HG03558 (cell line): ENCODE measurements around the gene CD22.

Source experiments
- ATAC-seq: cut with Tn5 transposase; IDR thresholded peaks from one replicate; pipeline ENCODE4 v1.9.1; 2021; ENCODE audit warnings: moderate number of reproducible peaks; ENCODE audit not compliant: unreplicated experiment; ENCODE audit errors: extremely low read depth

Gene CD22

DNA sequence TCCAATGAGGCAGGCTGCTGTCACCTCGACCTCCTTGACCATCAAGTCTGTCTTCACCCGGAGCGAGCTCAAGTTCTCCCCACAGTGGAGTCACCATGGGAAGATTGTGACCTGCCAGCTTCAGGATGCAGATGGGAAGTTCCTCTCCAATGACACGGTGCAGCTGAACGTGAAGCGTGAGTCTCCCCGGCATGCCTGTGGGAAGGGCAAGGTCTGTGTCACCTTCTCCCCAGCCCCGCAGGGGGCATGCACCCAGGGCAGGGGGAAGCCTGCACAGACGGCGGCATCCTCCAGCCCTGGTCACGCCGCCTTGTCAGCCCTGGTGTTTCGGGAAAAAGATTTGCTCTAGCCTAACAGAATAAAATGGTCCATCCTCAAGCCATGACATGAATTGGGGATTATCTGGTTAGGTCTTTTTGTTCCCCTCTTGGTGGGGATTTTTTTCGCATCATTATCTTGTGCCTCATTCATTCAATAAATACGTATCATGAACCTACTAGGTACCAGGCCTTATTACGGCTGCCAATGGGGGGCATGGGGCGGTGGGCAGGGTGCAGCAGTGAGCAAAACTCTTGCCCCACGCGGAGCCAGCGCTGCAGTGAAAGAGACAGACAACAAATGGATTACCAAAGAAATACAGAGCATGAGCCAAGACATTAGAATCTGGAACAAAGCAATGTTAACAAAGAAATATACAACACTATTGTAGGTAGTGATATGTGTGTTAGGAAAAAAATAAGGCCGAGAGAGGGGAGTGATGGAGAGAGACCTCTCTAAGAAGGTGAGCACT, 7.4 kb downstream of the CD22 start:
- no peak for ATAC-seq

DNA sequence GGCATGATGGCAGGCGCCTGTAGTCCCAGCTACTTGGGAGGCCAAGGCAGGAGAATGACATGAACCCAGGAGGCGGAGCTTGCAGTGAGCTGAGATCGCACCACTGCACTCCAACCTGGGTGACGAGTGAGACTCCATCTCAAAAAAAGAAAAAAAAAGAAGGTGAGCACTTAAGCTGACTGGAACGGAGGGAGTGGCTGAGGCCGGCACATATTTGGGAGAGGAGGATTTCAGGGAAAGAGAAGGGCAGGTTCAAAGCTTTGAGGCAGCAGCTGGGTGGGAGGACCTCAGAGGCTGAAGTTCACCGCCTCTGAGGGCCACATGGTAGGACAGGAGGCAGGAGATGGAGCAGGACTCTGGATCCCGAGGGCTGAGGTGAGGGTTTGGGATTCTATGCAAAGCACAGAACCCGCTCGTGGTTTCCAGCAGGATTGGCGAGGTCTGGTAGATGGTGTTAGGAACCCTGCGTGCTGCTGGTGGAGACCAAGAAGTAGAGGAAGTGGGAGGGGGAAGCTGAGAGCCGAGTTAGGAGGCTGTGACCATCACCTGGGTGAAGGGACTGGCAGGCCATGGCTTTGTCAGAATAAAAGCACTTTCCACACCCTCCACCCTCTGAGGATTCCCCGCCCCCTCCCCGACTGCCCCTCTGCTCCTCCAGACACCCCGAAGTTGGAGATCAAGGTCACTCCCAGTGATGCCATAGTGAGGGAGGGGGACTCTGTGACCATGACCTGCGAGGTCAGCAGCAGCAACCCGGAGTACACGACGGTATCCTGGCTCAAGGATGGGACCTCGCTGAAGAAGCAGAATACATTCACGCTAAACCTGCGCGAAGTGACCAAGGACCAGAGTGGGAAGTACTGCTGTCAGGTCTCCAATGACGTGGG, 8.4 kb downstream of the CD22 start:
- ATAC-seq, result no peak

DNA sequence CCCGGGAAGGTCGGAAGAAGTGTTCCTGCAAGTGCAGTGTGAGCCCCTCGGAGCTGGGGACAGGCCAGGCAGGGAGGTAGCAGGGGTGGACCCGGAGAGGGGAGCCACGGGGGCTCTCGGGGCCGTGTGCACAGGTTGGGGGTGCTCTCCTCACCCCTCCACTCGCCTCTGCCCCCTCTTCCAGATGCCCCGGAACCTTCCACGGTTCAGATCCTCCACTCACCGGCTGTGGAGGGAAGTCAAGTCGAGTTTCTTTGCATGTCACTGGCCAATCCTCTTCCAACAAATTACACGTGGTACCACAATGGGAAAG, 9.0 kb downstream of the CD22 start:
- ATAC-seq, result no peak

DNA sequence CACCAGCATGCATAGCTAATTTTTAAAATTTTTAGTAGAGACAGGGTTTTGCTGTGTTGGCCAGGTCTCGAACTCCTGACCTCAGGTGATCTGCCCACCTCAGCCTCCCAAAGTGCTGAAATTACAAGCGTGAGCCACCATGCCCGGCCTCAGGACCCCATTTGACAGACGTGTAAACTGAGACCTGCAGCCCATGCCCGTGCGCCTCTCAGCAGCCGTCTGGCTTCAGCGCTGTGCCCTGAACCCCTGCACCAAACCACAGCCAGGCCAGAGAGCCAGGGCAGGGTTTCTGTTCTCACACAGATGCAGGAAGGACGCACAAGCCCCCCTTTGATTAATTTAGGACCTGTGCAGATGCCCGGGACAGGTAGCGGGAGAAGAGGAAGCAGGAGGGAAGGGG, 11.4 kb downstream of the CD22 start:
- no peak for ATAC-seq

DNA sequence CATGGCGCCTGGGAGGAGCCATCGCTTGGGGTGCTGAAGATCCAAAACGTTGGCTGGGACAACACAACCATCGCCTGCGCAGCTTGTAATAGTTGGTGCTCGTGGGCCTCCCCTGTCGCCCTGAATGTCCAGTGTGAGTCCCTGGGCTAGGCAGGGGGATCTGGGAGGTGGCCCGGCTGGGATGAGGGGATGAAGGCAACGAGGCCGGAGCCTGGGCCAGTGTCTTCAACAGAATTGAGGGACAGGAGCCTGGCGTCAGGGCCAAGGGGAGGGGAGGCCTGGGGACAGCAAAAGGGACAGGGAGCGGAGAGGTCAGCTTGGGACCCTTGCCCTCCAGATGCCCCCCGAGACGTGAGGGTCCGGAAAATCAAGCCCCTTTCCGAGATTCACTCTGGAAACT, 12.0 kb downstream of the CD22 start:
- ATAC-seq, result no peak

DNA sequence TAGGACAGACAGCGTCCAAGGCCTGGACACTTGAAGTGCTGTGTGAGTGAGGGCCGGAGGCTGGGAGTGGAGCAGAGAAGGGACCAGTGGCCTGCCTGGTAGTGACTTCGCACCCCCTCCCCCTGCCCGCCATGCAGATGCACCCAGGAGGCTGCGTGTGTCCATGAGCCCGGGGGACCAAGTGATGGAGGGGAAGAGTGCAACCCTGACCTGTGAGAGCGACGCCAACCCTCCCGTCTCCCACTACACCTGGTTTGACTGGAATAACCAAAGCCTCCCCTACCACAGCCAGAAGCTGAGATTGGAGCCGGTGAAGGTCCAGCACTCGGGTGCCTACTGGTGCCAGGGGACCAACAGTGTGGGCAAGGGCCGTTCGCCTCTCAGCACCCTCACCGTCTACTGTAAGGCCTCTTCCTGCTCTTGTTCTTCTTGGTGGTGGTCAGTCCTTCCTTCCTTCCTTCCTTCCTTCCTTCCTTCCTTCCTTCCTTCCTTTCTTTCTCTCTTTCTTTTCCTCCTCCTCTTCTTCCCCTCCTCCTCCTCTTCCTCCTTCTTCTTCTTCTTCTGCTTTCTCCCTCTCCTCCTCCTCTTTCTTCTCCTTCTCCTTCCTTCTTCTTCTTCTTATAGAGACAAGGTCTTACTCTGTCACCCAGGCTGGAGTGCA, 12.7 kb downstream of the CD22 start:
- no peak for ATAC-seq

DNA sequence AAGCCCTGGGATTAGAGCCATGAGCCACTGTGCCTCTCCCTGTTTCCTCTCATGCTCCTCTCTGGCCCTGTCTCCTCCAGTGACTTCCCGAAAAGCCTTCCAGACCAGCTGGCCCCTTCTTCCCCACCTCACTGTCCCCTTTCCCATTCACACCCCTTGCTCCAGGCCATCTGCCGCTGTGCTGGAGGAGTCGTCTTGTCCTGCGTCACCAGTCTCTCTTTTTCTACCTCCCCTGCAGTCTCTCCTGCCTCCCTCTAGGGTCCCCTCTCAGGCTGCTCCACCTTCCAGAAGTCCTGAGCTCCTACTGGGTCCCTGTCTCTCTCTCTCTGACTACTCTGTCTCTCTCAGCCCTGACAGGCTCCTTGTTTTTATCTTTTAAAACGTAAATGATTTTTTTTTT, 13.4 kb downstream of the CD22 start:
- no peak for ATAC-seq

DNA sequence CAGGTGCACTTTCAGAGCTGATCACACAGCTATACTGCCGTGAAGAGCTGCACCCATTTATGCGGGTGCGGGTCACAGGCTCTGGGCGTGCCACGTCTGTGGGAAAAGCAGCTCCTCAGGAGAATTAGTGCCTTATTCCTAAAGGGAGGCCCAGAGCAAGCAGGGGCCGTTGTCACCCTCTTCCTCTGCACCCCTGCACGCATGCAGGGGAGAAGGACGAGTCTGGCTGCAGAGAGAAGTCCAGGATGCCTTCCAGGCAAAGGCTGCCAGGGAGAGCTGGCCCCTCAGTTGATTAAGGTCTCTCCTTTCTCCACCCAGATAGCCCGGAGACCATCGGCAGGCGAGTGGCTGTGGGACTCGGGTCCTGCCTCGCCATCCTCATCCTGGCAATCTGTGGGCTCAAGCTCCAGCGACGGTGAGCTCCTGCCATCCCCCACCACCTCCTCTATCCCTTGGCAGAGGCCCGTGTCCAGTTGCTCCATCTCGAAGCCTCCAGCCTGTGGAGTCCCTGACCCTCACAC, 15.6 kb downstream of the CD22 start:
- ATAC-seq, result no peak

DNA sequence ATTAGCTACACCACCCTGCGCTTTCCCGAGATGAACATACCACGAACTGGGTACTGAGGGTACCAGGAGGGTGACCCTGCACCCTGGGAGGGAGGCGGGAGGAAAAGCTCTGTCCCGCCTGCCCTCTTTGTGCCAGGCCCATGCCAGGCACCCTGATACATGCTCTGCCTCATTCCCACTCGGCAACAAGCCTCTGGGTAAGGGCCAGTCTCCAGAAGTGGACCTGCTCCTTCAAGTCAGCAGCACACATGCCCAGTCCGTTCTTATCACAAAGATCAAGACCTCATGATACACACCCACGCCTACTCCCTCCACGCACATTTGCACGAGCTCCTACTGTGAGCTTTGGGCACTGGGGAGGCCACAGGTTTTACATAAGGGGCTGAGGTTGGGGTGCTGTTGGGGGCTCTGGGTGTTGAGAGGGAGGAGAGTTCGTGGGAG, 16.7 kb downstream of the CD22 start:
- no peak for ATAC-seq

DNA sequence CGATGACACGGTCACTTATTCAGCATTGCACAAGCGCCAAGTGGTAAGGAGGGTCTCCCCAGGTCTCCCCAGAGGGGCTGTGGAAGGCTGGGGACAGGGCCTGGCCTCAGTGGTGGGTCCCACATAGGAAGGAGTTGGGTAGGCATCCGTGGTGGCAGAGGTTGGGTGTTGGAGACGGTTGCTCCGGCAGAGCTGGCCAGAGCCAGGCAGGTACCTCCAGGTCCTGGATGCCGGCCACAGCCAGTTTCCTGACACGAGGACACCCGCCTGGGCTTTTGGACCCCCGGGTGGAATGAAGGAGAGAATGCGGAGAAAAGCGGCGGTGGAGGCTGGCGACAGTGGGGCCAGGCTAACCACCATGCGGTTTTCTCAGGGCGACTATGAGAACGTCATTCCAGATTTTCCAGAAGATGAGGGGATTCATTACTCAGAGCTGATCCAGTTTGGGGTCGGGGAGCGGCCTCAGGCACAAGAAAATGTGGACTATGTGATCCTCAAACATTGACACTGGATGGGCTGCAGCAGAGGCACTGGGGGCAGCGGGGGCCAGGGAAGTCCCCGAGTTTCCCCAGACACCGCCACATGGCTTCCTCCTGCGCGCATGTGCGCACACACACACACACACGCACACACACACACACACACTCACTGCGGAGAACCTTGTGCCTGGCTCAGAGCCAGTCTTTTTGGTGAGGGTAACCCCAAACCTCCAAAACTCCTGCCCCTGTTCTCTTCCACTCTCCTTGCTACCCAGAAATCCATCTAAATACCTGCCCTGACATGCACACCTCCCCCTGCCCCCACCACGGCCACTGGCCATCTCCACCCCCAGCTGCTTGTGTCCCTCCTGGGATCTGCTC, 17.4 kb downstream of the CD22 start:
- no peak for ATAC-seq

DNA sequence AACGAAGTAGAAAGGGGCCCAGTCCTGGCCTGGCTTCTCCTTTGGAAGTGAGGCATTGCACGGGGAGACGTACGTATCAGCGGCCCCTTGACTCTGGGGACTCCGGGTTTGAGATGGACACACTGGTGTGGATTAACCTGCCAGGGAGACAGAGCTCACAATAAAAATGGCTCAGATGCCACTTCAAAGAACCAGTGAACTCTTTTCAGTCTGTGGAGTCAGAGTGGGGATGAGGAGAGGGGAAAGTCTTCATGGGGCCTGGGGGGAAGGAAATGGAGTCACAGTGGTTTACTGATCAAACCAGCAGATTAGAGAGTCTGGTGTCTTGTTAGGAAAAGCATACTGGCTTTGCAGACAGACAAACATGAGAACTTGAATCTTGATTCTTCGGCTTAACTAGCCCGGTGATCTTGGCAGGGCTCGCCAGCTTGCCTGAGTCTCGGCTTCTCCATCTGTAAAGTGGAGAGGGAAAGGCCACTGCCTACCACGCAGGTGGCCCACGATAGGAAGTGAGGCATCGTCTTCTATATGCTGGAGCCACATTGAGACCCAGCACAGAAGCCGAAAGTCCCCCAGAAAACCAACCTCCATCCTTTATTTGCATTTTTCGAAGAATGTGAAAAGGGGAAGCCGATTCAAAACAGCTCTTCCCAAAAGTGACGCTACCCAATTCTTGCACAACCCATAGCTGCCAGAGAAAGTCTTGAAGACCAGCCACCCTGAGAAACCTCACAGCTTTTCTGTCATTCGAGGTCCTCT, 18.4 kb downstream of the CD22 start, which contains the start of gene FFAR1:
TSS of gene FFAR1 (plus strand) at position 732 of the 759 bp plus-strand sequence. CDS start 3,650 bp downstream, outside the sequence.
- peak; percentile 49 for ATAC-seq

DNA sequence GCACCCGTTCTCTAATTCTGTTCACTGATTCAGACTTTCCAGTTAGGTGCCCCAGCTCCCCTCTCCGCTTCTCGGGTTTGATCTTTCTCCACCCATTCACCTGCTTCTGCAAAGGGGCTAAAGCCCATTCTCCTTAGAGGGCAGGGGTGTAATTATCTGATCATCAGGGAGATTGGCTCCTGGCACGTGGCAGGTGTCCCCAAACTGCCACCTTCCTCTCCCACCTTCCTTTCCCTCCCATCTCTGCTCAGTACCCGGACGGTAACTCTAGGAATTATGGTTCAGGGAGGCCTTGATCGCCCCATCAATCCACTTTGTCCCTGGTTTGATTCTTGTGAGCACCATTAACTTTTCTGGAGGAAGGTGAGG, 18.9 kb downstream of the CD22 start:
- no peak for ATAC-seq

DNA sequence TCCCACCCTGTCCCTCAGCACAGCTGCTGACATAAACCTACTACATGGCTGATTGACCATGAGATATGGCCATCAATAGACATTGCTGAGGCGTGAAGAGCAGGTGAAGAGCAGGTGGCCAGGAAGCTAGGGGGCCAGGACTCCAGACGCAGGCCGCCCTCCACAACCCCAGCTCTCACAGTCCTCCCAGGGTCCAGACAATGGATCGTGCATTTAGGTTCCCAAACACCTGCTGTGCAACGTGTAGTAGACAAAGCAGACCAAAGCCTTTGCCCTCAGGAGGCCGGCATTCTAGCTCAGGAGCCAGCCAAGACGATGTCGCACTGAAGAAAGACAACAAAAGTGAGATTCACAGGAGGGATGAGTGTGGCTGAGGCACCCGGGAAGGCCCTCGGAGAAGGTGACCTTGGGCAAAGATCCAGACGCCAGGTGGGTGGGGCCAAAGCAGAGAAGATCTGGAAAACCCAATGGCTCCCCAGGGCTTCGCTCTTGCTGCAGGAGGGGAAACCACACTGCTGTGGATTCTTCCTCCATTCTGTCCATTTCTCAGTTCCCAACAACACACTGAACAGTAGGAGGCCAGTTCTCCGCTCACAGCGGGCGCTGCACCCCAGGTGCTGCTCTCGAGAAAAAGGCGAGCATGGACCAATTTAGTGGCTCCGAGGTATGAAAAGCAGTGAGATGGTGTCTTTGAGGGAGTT, 20.1 kb downstream of the CD22 start:
- no peak for ATAC-seq

DNA sequence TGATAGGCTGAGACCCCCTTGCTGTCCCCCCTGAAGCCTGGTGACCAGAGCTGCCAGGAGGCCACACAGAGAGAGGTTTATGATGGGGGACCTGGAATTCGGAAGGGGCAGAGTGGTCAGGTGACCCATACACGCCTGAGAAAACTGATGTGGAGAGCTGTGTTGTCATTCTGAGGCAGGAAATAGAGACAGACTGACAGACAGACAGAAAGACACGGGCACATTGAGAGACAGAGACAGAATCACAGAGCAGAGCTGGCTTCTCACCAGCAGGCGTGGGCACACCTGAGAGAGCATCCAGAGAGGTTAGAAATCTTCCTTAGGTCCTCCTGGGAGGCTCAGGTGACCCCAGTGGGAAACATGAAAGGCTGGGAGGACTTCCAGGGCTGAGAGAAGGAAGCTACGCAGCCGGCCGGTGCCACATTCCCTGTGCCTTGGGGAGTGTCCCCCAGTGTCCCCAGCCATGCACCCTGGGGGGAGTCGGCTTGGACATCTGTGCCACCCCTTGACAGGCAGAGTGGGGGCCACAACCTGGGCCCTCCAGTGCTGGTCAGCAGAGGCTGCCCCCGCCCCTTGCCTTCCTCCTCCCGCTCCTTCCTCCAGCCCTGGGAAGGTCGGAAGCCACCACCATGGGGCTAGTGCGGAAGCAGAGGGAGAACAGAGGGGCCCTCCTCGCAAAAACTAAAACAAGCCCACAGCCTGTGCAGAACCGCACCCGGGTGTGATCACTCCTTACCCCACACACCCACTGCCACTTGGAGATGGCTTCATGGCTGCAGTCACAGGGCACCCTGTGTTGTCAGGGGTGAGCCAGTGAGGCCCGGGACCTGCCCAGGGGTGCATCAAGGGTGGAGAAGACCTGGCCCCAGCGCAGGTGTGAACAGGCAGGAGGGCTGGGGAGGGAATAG, 20.9 kb downstream of the CD22 start:
- ATAC-seq, result no peak

DNA sequence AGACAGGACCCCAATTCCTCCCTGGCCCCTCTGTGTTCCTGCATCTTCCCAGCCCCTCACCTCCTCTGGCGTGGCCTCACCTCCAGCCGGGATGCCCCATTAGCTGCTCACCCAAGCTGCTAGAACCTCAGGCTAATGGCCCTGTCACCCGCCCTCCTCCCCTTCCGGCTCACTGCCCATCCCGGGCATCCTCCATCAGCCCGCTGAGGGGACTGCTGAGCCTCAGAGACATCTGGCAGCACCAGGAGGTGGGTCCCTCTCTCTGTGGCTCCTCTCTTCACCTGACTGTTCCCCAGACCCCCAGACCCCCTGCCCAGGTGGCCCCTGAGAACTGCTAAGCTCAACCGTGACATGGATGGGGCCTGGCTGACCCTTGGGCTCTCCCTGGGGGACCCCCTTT, 21.6 kb downstream of the CD22 start:
- ATAC-seq, result no peak

DNA sequence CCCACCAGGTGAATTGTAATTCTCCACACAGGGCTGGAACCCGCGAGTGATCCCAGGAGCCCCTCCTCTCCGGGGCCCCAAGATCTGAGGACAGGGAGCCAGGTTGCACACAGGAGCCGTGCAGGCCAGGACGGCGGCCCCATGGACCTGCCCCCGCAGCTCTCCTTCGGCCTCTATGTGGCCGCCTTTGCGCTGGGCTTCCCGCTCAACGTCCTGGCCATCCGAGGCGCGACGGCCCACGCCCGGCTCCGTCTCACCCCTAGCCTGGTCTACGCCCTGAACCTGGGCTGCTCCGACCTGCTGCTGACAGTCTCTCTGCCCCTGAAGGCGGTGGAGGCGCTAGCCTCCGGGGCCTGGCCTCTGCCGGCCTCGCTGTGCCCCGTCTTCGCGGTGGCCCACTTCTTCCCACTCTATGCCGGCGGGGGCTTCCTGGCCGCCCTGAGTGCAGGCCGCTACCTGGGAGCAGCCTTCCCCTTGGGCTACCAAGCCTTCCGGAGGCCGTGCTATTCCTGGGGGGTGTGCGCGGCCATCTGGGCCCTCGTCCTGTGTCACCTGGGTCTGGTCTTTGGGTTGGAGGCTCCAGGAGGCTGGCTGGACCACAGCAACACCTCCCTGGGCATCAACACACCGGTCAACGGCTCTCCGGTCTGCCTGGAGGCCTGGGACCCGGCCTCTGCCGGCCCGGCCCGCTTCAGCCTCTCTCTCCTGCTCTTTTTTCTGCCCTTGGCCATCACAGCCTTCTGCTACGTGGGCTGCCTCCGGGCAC, 22.6 kb downstream of the CD22 start:
- ATAC-seq, result no peak

DNA sequence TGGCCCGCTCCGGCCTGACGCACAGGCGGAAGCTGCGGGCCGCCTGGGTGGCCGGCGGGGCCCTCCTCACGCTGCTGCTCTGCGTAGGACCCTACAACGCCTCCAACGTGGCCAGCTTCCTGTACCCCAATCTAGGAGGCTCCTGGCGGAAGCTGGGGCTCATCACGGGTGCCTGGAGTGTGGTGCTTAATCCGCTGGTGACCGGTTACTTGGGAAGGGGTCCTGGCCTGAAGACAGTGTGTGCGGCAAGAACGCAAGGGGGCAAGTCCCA, 23.1 kb downstream of the CD22 start:
- ATAC-seq, result no peak
